Smooth muscle cell of trachea (primary cell): ENCODE data around the gene IGSF10. TPM values are rescaled to one million over a fixed set of nuclear protein-coding genes. Genes with fewer than 3 reads are reported as not detected.

Source experiments
- total RNA-seq: library from RNA; depleted of rRNA; stranded (reverse); fragments of >200 nt; gene quantifications from 2 replicates; pipeline ENCODE4 v1.2.1, GENCODE V29; 2014

IGSF10 gene, protein sequence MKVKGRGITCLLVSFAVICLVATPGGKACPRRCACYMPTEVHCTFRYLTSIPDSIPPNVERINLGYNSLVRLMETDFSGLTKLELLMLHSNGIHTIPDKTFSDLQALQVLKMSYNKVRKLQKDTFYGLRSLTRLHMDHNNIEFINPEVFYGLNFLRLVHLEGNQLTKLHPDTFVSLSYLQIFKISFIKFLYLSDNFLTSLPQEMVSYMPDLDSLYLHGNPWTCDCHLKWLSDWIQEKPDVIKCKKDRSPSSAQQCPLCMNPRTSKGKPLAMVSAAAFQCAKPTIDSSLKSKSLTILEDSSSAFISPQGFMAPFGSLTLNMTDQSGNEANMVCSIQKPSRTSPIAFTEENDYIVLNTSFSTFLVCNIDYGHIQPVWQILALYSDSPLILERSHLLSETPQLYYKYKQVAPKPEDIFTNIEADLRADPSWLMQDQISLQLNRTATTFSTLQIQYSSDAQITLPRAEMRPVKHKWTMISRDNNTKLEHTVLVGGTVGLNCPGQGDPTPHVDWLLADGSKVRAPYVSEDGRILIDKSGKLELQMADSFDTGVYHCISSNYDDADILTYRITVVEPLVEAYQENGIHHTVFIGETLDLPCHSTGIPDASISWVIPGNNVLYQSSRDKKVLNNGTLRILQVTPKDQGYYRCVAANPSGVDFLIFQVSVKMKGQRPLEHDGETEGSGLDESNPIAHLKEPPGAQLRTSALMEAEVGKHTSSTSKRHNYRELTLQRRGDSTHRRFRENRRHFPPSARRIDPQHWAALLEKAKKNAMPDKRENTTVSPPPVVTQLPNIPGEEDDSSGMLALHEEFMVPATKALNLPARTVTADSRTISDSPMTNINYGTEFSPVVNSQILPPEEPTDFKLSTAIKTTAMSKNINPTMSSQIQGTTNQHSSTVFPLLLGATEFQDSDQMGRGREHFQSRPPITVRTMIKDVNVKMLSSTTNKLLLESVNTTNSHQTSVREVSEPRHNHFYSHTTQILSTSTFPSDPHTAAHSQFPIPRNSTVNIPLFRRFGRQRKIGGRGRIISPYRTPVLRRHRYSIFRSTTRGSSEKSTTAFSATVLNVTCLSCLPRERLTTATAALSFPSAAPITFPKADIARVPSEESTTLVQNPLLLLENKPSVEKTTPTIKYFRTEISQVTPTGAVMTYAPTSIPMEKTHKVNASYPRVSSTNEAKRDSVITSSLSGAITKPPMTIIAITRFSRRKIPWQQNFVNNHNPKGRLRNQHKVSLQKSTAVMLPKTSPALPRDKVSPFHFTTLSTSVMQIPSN (N-terminal part only)
- total RNA-seq = 0.99 and 1.3 TPM in 2 replicates

DNA sequence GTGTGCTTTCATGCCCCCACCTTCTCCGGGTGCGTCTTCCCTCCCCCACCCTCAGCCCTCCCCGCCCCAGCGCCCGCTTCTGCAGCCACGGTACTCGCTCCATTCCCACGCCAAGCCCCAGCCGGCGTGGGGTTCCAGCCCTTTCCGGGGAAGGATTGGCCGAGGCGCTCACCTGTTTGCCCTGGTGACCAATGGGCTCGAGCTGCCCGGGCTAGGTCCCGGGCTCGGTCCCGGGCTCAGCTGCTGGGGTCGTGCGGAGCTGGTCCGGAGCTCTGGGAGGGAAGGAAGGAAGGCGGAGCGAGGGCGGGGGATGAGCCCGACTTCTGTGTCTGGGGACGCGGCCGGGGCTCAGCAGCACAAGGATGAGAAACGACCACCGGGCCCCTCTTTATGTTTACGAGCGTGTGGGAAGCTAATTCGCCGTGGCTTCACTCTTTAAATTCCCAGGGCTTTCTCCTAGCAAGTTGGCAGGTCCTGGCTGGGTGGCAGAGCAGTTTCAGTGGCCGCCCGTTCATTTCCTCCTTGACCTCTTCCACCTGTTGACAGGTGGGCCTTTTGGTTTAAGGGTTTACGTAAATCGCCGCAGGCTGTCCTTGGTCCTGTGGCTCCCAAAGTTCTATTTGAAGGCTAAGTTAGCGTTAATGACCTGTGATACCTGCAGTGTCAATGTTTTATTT, at the start of gene IGSF10:
IGSF10 (minus strand) TSS at position 288 of the 677 bp plus-strand sequence. CDS start 2,352 bp downstream, outside the sequence.

Other genes with a start within 250 kb of the IGSF10 start
- not detected in 2 replicates for gene P2RY14, start 182.5 kb downstream of the IGSF10 start, total RNA-seq
- gene GPR87, start 144.2 kb downstream of the IGSF10 start, total RNA-seq = 0.17 and 0.29 TPM in 2 replicates
- not detected in 2 replicates for gene P2RY13, start 131.5 kb downstream of the IGSF10 start, total RNA-seq
- 0.29 and 0.33 TPM in 2 replicates for gene P2RY12, start 76.3 kb downstream of the IGSF10 start, total RNA-seq